Kidney epithelial cell (primary cell): Measurements from ENCODE around the gene CATSPERB. TPM values are rescaled to one million over a fixed set of nuclear protein-coding genes. Genes with fewer than 3 reads are reported as not detected.
A peak's percentile ranks its signal among the peaks of the same experiment; 100 is the strongest.

Source experiments
- DNase-seq: peaks from one replicate; pipeline ENCODE4 v3.0.0-alpha.2; 2010; ENCODE audit warnings: low read depth
- H3K27me3 ChIP-seq: 2 replicates; pipeline ENCODE4 v1.6.0; 2011; ENCODE audit warnings: low read length; ENCODE audit not compliant: control insufficient read depth, insufficient read depth
- H3K36me3 ChIP-seq: 2 replicates; pipeline ENCODE4 v1.5.1; 2011; ENCODE audit warnings: low read length; ENCODE audit not compliant: control insufficient read depth, insufficient read depth
- H3K4me3 ChIP-seq: 2 replicates; pipeline ENCODE4 v1.5.1; 2011; ENCODE audit warnings: low read depth, mild to moderate bottlenecking, control low read depth, low read length
- CTCF ChIP-seq: IDR thresholded peaks from 2 replicates; pipeline ENCODE4 v1.5.1; 2011; ENCODE audit warnings: mild to moderate bottlenecking, moderate library complexity, low read length, control low read depth, inconsistent platforms; ENCODE audit not compliant: insufficient read depth, poor library complexity, severe bottlenecking
- total RNA-seq: library from RNA; depleted of rRNA; stranded (reverse); fragments of >200 nt; gene quantifications from 2 replicates; pipeline ENCODE4 v1.2.3, GENCODE V29; 2015

CATSPERB gene
- total RNA-seq, 1 donor from 2014 or later = 0.08 TPM

GRCh38 chr14:91580876-91581577 is 150.9 kb downstream of the CATSPERB start:
- Histone ChIP-seq H3K36me3 (no peaks in the 10 kb centered on the region), H3K27me3 (peaks cover 3% of the 10 kb centered on the region), H3K4me3 (no peak overlapping the region)
- DNase-seq = no peak
- no peak for TF ChIP-seq CTCF

- DNase-seq = no peak
- H3K36me3 ChIP-seq = no peaks in the 10 kb centered on the region
- H3K4me3 ChIP-seq = no peak overlapping the region
- peaks cover 3% of the 10 kb centered on the region for H3K27me3 ChIP-seq
- TF ChIP-seq CTCF = no peak
Observed at GRCh38 chr14:91577632-91578233, 154.2 kb downstream of the CATSPERB start.

GRCh38 chr14:91575469-91576208 is 156.2 kb downstream of the CATSPERB start:
- H3K36me3 ChIP-seq = no peaks in the 10 kb centered on the region
- no peak overlapping the region for H3K4me3 ChIP-seq
- no peak for DNase-seq
- peaks cover 3% of the 10 kb centered on the region for H3K27me3 ChIP-seq
- no peak for TF ChIP-seq CTCF

GRCh38 chr14:91573894-91574837 is 157.7 kb downstream of the CATSPERB start:
- H3K36me3 ChIP-seq = no peaks in the 10 kb centered on the region
- no peak for DNase-seq
- H3K4me3 ChIP-seq = peak overlapping the region; percentile 36
- TF ChIP-seq CTCF = no peak
- H3K27me3 ChIP-seq = no peaks in the 10 kb centered on the region

GRCh38 chr14:91573528-91573893 is 158.4 kb downstream of the CATSPERB start:
- H3K4me3 ChIP-seq = no peak overlapping the region
- H3K36me3 ChIP-seq = no peaks in the 10 kb centered on the region
- DNase-seq = no peak
- H3K27me3 ChIP-seq = no peaks in the 10 kb centered on the region
- no peak for TF ChIP-seq CTCF
